MCF 10A (cell line): ENCODE measurements around the gene MAD1L1. TPM values are rescaled to one million over a fixed set of nuclear protein-coding genes. Genes with fewer than 3 reads are reported as not detected.

Experiments used
- BruUV-seq: library from RNA; stranded (reverse); fragments of 400-500 nt; replicated peaks from 2 replicates; lab custom pipeline; 2021; lab: Mats Ljungman, UMichigan
- CTCF ChIA-PET: fragments of 300-600 bp; sonication (Branson Sonifier 250); formaldehyde crosslinking; extraction: SDS; loops from one replicate; lab custom pipeline; 2021; ENCODE audit warnings: antibody characterized with exemption, inconsistent platforms; lab: Yijun Ruan, JAX
- POLR2A ChIA-PET: fragments of 300-600, 350-650 bp; sonication (Branson Sonifier 250); formaldehyde crosslinking; extraction: SDS; loops from one replicate; lab custom pipeline; 2020; ENCODE audit warnings: antibody characterized with exemption, inconsistent platforms; lab: Yijun Ruan, JAX
- DNase-seq: peaks from one replicate; pipeline ENCODE4 v3.0.0-alpha.2; 2018; ENCODE audit not compliant: unreplicated experiment
- H3K27ac Mint-ChIP-seq: one replicate; pipeline ENCODE4 v1.8.0; 2022; ENCODE audit warnings: mild to moderate bottlenecking, low read depth, mixed read lengths; ENCODE audit not compliant: unreplicated experiment
- H3K27me3 Mint-ChIP-seq: one replicate; pipeline ENCODE4 v1.8.0; 2022; ENCODE audit warnings: mixed read lengths; ENCODE audit not compliant: insufficient read depth, unreplicated experiment
- H3K36me3 Mint-ChIP-seq: one replicate; pipeline ENCODE4 v1.8.0; 2022; ENCODE audit warnings: mild to moderate bottlenecking, moderate library complexity, mixed read lengths; ENCODE audit not compliant: insufficient read depth, unreplicated experiment
- H3K4me1 Mint-ChIP-seq: one replicate; pipeline ENCODE4 v1.8.0; 2022; ENCODE audit warnings: mixed read lengths; ENCODE audit not compliant: insufficient read depth, unreplicated experiment
- H3K4me3 Mint-ChIP-seq: one replicate; pipeline ENCODE4 v1.8.0; 2022; ENCODE audit warnings: mild to moderate bottlenecking, moderate library complexity, mixed read lengths; ENCODE audit not compliant: unreplicated experiment
- H3K9me3 Mint-ChIP-seq: one replicate; pipeline ENCODE4 v1.8.0; 2022; ENCODE audit warnings: mixed read lengths; ENCODE audit not compliant: unreplicated experiment
- CTCF ChIP-seq: fragments of 200-600 bp; IDR thresholded peaks from one replicate; pipeline ENCODE4 v1.8.0; 2022; ENCODE audit warnings: antibody characterized with exemption, mild to moderate bottlenecking; ENCODE audit not compliant: unreplicated experiment
- intact Hi-C: fragments of 100-400 bp; cut with micrococcal nuclease; formaldehyde crosslinking; loops from 2 replicates; pipeline ENCODE4 v1.14.1; 2022
- total RNA-seq: library from RNA; stranded (reverse); gene quantifications from 2 replicates; pipeline ENCODE4 v1.2.3, GENCODE V29; 2022

MAD1L1 gene
- total RNA-seq, 1 experiment from 2014 or later = 25.2 TPM

- TF ChIP-seq CTCF = no peak
- no peaks in the 10 kb centered on the region for H3K4me1 Mint-ChIP-seq
- no peak overlapping the region for H3K4me3 Mint-ChIP-seq
- intact Hi-C loops = no loop called here
- BruUV-seq = no TSS peak
- POLR2A ChIA-PET = no interaction called here
- H3K27ac Mint-ChIP-seq = no peak overlapping the region
- H3K27me3 Mint-ChIP-seq = no peaks in the 10 kb centered on the region
- no peaks in the 10 kb centered on the region for H3K36me3 Mint-ChIP-seq
- no peak for DNase-seq
- CTCF ChIA-PET = no interaction called here
- H3K9me3 Mint-ChIP-seq = no peaks in the 10 kb centered on the region
These were observed 373.3 kb downstream of the MAD1L1 start for GRCh38 chr7:1859266-1860035.

- Mint-ChIP-seq H3K27ac (no peak overlapping the region), H3K27me3 (no peaks in the 10 kb centered on the region), H3K4me3 (no peak overlapping the region), H3K9me3 (no peaks in the 10 kb centered on the region), H3K36me3 (no peaks in the 10 kb centered on the region), H3K4me1 (no peaks in the 10 kb centered on the region)
- no TSS peak for BruUV-seq
- no peak for DNase-seq
- ChIA-PET POLR2A (no interaction called here), CTCF (no interaction called here)
- no peak for TF ChIP-seq CTCF
- intact Hi-C loops = no loop called here
These were observed 374.1 kb downstream of the MAD1L1 start for GRCh38 chr7:1858435-1859265.

- no peaks in the 10 kb centered on the region for H3K4me1 Mint-ChIP-seq
- DNase-seq = no peak
- no peak for TF ChIP-seq CTCF
- no peaks in the 10 kb centered on the region for H3K36me3 Mint-ChIP-seq
- no peaks in the 10 kb centered on the region for H3K27me3 Mint-ChIP-seq
- no peaks in the 10 kb centered on the region for H3K9me3 Mint-ChIP-seq
- ChIA-PET POLR2A (no interaction called here), CTCF (no interaction called here)
- no peak overlapping the region for H3K27ac Mint-ChIP-seq
- H3K4me3 Mint-ChIP-seq = no peak overlapping the region
- no TSS peak for BruUV-seq
- intact Hi-C loops = no loop called here
These were observed 375.0 kb downstream of the MAD1L1 start for GRCh38 chr7:1857487-1858421.
